ENCODE results near the gene DNAH10.

GRCh38 chr12:123960856-123961255 is 198.8 kb downstream of the DNAH10 start:
- no peak for TF ChIP-seq EP300 (IDR thresholded peaks at IDR 0.05; ENCODE audit: borderline replicate concordance)
- TF ChIP-seq MAX (IDR thresholded peaks at IDR 0.05) = no peak

All from Ishikawa (cell line).